Psoas muscle (tissue), 8 donors: ENCODE data around the gene TBC1D2B. TPM values are rescaled to one million over a fixed set of nuclear protein-coding genes. Genes with fewer than 3 reads are reported as not detected.
"Not testable (repeated sequence)": the region's sequence is repeated elsewhere in the genome, so short reads cannot be mapped to it uniquely, and the experiment has no call there.

Experiments used
- ATAC-seq, 4 donors: fragments of 200-7000 bp; cut with Tn5 transposase; one replicate each; pipeline ENCODE4 v1.9.1; 2020; ENCODE audit warnings: moderate library complexity in 3 of 4, mild to moderate bottlenecking in 2 of 4
- DNase-seq, 2 donors: peaks; one replicate each; pipeline ENCODE4 v3.0.0-alpha.2; 2020
- H3K27ac ChIP-seq: fragments of 200-600 bp; one replicate; pipeline ENCODE4 v1.8.0; 2022
- H3K27me3 ChIP-seq, 3 donors: fragments of 200-600 bp in 1 of 3; one replicate each; pipeline versions ENCODE4 v1.6.1 to v1.8.0; 2013 to 2022; ENCODE audit warnings: low read length in 2 of 3, mild to moderate bottlenecking in 2 of 3, moderate library complexity in 1 of 3; ENCODE audit not compliant: insufficient read depth in 3 of 3
- H3K36me3 ChIP-seq, 2 donors: fragments of 200-600 bp in 1 of 2; one replicate each; pipeline versions ENCODE4 v1.6.1 to v1.8.0; 2013 to 2022; ENCODE audit warnings: low read depth in 1 of 2, mild to moderate bottlenecking in 1 of 2, moderate library complexity in 1 of 2; ENCODE audit not compliant: insufficient read depth in 1 of 2
- H3K4me1 ChIP-seq: fragments of 200-600 bp; one replicate; pipeline ENCODE4 v1.8.0; 2022
- H3K4me3 ChIP-seq: fragments of 200-600 bp; one replicate; pipeline ENCODE4 v1.8.0; 2022; ENCODE audit warnings: mild to moderate bottlenecking
- H3K9me3 ChIP-seq: fragments of 200-600 bp; one replicate; pipeline ENCODE4 v1.8.0; 2022
- whole genome bisulfite sequencing, 3 donors: extraction: QIAGEN DNeasy Blood & Tissue Kit; methylation state at CpG; one replicate each; pipeline versions ENCODE4 v1.1.6 to v1.1.7; 2013; 5-methylcytosine and 5-hydroxymethylcytosine counted together
- intact Hi-C, 2 donors: fragments of 100-400 bp; cut with DNase I; formaldehyde crosslinking; loops; one replicate each; pipeline versions ENCODE4 v1.11.0 to v1.14.2; 2022
- polyA plus RNA-seq, 3 donors: library from polyadenylated mRNA; stranded (reverse); fragments of 200-250 nt; gene quantifications; one replicate each; pipeline ENCODE4 v1.2.3, GENCODE V29; 2013
- total RNA-seq, 4 donors: library from RNA; stranded (reverse); fragmentation: NEBNext Ultra II Directional in 2 of 4; extraction: Animal tissue kit (Norgen Biotek cat#: 25700) in 2 of 4; gene quantifications; one replicate each; pipeline versions ENCODE4 v1.2.1 to v1.2.4, GENCODE V29; 2021 to 2023
- TF ChIP-seq, protein P1 (sequence below): fragments of 200-600 bp; IDR thresholded peaks from one replicate; pipeline ENCODE4 v1.8.0; 2022; ENCODE audit warnings: antibody characterized with exemption
- donor health status: healthy with polysubstance abuse.
- donor health status: DM: no; HTN: no; CAD: no; lungs with moderate emphysema.
- donor health status: Bipolar disorder and iron deficiency.
- donor health status: healthy.
- donor health status: DM: yes; HTN: yes; CAD: no.
- donor health status: DM: no; HTN: no; CAD: no.
- donor health status: DM: no; HTN: no; CAD: no.
- donor health status: DM: yes; HTN: yes; CAD: no.

The TBC1D2B gene
- total and polyA plus RNA-seq, 7 donors, result 2.8 to 11.8 (median 6.8) TPM

DNA sequence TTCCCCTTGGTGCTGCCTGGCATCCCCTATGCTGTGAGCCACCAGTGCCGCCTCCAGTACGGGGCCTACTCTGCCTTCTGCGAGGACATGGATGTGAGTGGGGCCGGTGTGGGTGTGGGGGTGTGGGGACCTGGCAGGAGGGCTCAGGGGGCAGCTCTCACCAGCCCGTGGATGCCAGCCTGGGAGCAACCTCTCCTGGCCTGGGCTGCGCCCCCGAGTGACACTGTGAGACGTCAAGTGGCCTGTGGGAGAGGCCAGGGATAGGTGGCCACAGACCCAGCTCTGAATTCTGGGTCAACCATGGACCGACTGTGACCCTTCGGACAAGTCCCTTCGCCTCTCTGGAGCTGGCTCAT lies 101.4 kb downstream of the TBC1D2B start:
- H3K9me3 ChIP-seq, H3K4me3 ChIP-seq, intact Hi-C loops, H3K4me1 ChIP-seq, H3K27ac ChIP-seq, DNase-seq, H3K36me3 ChIP-seq, ATAC-seq, H3K27me3 ChIP-seq: not testable (repeated sequence)
- WGBS, 3 donors, result 90 to 97% (median 91%) methylated on average over 10 to 11 of the region's 11 CpGs

DNA sequence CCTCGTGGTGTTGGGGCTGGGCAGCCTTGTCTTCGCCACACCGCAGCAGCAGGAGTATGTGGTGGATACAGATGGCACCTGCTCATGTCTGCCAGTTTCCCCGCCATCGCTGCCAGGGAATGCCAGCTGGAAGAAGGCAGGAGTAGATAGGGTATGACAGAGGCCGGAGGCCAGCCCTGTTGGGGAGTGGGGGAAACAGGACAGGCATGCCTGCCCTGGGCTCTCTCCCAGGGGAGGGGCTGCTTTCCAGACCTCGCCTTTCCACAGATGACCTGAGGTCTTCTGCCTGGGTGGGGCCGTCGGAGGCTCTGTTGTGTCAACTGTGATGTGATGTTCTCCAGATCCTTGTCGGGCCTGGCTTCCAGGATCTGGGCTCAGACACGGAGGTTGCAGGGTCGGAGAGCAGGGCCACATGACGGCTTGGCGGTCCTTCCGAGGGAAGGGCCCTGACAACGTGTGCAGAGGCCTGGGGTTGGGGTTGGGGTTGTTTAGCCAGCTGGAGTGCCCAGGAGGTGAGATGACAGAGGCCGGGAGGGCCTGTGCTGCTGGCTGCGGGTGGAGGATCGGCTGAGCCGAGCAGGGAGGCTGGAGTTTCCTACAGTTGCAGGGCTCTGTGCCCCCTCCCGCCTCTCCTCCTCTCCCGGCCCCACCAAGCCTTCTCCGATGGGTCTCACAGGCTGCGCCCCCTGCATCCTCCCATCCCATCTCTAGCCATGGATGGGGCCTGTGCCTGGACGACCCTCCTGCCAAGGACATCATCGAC lies 102.0 kb downstream of the TBC1D2B start:
- H3K36me3 ChIP-seq, result no peaks in the 10 kb centered on the region
- DNase-seq, result no peak
- H3K4me3 ChIP-seq, result no peak overlapping the region
- TF ChIP-seq, protein P1, sequence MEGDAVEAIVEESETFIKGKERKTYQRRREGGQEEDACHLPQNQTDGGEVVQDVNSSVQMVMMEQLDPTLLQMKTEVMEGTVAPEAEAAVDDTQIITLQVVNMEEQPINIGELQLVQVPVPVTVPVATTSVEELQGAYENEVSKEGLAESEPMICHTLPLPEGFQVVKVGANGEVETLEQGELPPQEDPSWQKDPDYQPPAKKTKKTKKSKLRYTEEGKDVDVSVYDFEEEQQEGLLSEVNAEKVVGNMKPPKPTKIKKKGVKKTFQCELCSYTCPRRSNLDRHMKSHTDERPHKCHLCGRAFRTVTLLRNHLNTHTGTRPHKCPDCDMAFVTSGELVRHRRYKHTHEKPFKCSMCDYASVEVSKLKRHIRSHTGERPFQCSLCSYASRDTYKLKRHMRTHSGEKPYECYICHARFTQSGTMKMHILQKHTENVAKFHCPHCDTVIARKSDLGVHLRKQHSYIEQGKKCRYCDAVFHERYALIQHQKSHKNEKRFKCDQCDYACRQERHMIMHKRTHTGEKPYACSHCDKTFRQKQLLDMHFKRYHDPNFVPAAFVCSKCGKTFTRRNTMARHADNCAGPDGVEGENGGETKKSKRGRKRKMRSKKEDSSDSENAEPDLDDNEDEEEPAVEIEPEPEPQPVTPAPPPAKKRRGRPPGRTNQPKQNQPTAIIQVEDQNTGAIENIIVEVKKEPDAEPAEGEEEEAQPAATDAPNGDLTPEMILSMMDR, result no peak
- H3K4me1 ChIP-seq, result peaks cover 9% of the 10 kb centered on the region
- peak overlapping the region; percentile 10 for H3K27ac ChIP-seq
- ATAC-seq, result peak in 1 of 4 donors; percentile 21
- H3K27me3 ChIP-seq, result no peaks in the 10 kb centered on the region
- WGBS, 3 donors, result 61 to 63% (median 62%) methylated on average over 21 to 26 of the region's 26 CpGs
- intact Hi-C loops, result no loop called here
- H3K9me3 ChIP-seq, result no peaks in the 10 kb centered on the region

DNA sequence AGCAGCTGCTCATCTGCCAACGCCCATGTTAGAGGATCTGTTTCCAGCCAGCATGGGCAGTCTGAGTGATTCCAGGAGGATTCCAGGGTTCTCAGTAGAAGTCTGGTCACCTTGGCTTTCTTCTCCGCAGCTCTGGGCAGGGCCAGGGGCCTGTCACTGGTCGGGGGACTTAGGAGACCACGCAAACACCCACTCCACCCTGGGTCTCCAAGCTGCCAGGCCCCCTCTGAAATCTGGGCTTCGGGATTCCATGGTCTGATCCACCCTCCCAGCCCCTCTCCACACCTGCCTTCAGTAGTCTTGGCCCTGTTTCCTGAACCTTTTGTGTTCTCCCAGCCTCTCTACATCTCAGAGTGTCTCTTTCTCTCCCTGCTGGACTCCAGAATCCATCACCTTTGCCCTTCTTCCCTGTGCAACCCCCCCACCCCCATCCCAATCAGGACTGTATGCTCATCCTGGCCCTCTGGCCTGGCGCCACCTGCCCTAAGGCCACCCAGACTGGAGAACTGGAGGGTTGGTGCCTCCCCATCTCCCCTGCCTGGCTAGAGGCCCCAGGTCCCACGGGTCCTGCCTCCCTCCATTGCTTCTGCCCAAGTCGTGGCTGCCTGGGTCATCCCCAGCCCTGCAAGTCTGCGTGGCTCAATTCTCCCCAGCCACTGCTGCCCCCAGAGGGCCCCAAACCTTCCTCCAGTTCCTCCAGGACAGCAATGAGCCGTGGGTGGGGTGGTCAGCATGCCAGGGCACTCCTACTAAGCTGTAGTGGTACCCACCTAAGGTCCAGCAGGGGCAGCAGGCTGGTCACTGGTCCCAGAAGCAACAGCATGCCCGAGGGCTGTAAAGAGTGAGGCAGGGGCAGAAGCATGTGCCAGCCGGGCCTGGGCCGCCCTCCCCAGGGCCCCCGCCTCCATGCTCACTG lies 102.8 kb downstream of the TBC1D2B start:
- intact Hi-C loops, result no loop called here
- H3K9me3 ChIP-seq, result no peaks in the 10 kb centered on the region
- 53 to 67% (median 63%) methylated on average over 13 to 14 of the region's 14 CpGs for WGBS, 3 donors

DNA sequence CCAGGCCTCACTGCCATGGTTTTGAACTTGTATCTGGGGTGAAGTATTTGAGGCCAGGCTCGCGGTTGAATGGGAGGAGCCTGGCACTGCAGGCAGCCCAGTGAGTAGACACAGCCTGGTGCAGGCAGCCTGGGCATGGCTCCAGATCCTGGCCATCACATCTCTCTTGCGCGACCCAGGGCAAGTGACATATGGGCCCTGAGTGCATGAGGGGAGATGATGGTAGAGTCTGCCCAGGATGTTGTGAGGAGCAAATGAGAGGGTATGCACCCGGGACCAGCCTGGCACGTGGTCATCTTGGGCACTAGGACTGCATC lies 103.5 kb downstream of the TBC1D2B start:
- intact Hi-C loops, result no loop called here
- H3K36me3 ChIP-seq, result no peaks in the 10 kb centered on the region
- no peaks in the 10 kb centered on the region for H3K9me3 ChIP-seq
- no peak overlapping the region for H3K4me3 ChIP-seq
- ATAC-seq (peak; percentile 73 to 94 (median 91)), DNase-seq (peak; percentile 76 to 84)
- H3K27me3 ChIP-seq, result no peaks in the 10 kb centered on the region
- TF ChIP-seq, protein P1, result no peak
- WGBS, 3 donors, result 5 to 15% (median 7%) methylated on average over 6 of the region's 6 CpGs
- H3K4me1 ChIP-seq, result peaks cover 9% of the 10 kb centered on the region
- H3K27ac ChIP-seq, result no peak overlapping the region

More for the DNA sequence above, 102.8 kb downstream of the TBC1D2B start:
- peak overlapping the region; percentile 10 for H3K27ac ChIP-seq
- H3K4me1 ChIP-seq, result peaks cover 9% of the 10 kb centered on the region
- no peaks in the 10 kb centered on the region for H3K27me3 ChIP-seq
- no peak overlapping the region for H3K4me3 ChIP-seq
- TF ChIP-seq, protein P1, result no peak
- ATAC-seq (no peak), DNase-seq (no peak)
- no peaks in the 10 kb centered on the region for H3K36me3 ChIP-seq

DNA sequence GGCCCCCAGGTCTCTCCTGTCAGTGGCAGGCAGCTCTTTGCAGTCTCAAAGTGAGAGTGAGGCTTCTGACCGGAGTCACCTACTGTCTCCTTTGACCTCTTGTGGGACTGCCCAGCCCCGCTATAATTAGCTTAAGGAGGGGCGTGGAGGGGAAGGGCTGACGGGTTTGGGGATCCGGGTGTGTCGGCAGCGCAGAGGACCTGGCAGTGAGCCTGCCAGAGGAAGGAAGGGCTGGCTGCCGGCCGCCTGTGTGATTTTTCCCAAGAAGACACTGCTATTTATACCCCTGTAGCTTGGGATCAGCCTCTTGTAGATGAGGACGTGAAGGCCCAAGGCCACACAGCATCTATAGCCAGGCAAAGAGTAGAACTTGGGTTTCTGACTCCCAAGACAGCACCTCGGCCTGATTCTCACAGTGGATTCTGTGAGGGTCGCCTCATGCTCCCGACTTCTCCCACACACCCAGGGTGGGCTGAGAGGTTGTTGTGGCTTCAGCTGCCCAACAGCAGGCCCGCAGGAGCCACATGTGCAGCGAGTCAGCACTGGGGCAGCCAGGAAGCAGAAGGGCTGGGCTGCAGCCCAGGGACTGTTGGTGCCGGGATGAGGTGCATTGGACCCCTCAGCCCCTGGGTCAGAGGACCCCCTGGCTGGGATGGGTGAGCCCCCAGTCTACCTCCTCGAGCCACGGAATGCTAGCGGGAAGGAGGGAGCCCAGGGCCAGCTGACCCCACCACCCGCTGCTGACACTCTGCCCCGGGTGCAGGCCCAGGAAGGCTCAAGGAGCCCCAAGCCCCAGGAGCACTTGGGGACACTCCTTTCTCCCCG lies 104.0 kb downstream of the TBC1D2B start:
- H3K9me3 ChIP-seq, H3K4me1 ChIP-seq, H3K36me3 ChIP-seq, H3K4me3 ChIP-seq, intact Hi-C loops, H3K27ac ChIP-seq, DNase-seq, H3K27me3 ChIP-seq: not testable (repeated sequence)
- ATAC-seq, result peak; percentile 5 to 65 (median 34)
- WGBS, 3 donors, result 12 to 19% (median 15%) methylated on average over 9 of the region's 22 CpGs

DNA sequence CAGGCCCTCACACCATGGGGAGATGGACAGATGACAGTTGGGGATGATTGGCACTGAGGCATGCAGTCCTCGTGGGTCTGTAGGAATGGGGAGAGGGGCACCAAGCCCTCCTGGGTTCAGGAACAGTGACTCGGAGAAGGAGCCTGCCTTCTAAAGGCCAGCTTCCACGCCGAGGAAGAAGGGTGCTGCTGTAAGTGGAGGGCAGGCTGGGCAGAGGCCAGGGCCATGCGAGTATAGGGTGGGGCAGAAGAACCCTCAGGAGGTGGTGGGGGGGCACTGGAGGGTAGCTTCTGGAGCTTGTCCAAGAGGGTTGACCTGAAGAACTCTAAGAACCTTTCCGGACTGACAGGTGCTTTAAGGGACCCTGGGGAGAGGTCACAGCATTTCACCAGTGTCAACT lies 104.8 kb downstream of the TBC1D2B start:
- intact Hi-C loops, H3K27ac ChIP-seq, H3K4me1 ChIP-seq, ATAC-seq, DNase-seq, H3K4me3 ChIP-seq, H3K36me3 ChIP-seq, H3K27me3 ChIP-seq, H3K9me3 ChIP-seq: not testable (repeated sequence)
- WGBS, 3 donors, result 74 to 92% (median 77%) methylated on average over 5 of the region's 6 CpGs

DNA sequence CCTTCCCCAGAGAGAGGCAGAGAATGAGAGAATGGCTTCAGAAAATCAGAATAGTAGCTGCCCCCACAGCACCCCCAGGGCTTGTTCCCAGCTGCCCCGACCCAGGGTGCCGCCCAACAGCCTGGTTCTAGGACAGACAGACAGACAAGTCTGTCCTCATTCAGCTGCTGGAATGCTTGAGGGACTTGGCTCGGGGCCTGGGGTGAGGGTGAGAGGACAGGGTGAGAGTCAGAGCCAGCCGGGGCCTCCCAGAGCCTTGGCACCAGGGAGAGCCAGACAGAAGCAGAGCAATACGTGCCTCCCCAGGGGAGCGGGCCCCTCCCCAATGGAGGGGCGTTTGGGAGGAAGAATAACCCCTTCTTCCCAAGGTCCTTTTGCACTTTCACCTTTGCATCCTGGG lies 105.6 kb downstream of the TBC1D2B start:
- H3K27ac ChIP-seq, H3K4me3 ChIP-seq, intact Hi-C loops, H3K9me3 ChIP-seq, ATAC-seq, H3K27me3 ChIP-seq, DNase-seq, H3K4me1 ChIP-seq, H3K36me3 ChIP-seq: not testable (repeated sequence)
- WGBS, 3 donors, result 57 to 67% (median 64%) methylated on average over 7 of the region's 7 CpGs
